ENCODE results near the gene BRD7. TPM values are rescaled to one million over a fixed set of nuclear protein-coding genes. Genes with fewer than 3 reads are reported as not detected.

The BRD7 gene
- total and polyA plus RNA-seq, 7 experiments from 2014 or later = 34.5 to 91.1 (median 84.4) TPM

DNA sequence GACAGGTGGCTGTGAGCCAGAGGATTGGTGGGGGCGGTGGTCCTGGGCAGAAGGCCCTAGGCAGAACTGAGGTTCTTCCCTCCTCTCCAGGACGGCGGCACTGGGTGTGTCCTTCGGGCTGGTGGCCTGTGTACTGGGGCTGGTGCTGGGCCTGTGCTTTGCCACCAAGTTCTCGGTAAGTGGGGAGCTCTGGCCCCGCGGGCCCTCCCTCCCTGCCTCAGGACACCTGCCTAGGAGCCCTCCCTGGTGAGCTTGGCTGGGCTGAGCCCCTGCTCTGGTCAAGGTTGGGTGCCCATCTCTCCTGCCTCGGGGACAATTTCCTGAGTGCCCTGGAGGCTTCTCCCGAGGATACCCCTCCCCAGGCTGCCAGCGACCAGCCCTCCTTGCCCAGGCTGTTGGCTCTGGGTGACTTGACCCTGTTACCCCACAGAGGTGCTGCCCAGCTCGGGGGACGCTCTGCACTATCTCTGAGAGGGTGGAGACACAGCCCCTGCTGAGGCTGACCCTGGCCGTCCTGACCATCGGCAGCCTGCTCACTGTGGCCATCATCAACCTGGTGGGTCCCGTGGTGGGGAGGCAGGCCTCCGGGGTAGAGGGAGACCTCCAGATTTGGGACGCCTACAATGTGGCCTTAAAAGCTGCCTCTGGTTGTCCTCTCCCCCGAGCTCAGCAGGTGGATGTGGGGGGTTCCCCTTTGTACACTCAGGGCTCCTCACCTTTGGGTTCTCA lies 60.4 kb downstream of the BRD7 start:
- Histone ChIP-seq H3K27ac (ENCODE audit: low read depth, low read length) (no peak overlapping the region), H3K9me3 (ENCODE audit: control insufficient read depth in 2 of 3, low read length in 3 of 3) (no peaks in the 10 kb centered on the region), H3K4me3 (ENCODE audit: low read length) (no peak overlapping the region), H3K36me3 (ENCODE audit: control insufficient read depth in 2 of 3, insufficient read depth in 3 of 3, low read length in 3 of 3) (peaks cover 3 to 97% (median 3%) of the 10 kb centered on the region in 3 experiments), H3K4me1 (ENCODE audit: control insufficient read depth in 2 of 2, insufficient read depth in 2 of 2, low read length in 2 of 2) (no peaks in the 10 kb centered on the region), H3K27me3 (ENCODE audit: control insufficient read depth in 2 of 2, insufficient read depth in 2 of 2, low read length in 2 of 2) (no peaks in the 10 kb centered on the region)
- Mint-ChIP-seq H3K27me3 (no peaks in the 10 kb centered on the region), H3K36me3 (peaks cover 0 to 19% (median 12%) of the 10 kb centered on the region in 5 donors), H3K27ac (peak overlapping the region in 3 of 9 donors; percentile 43 to 82 (median 70)), H3K4me3 (no peak overlapping the region), H3K4me1 (peaks cover 9 to 21% (median 13%) of the 10 kb centered on the region in 7 donors), H3K9me3 (no peaks in the 10 kb centered on the region)
- ATAC-seq (no peak), DNase-seq (peak in 2 of 9 donors; percentile 4 to 7)
- CTCF ChIA-PET = interaction anchor here (1.7 kb wide), 1 partner anchor 14 kb away, joined by 6 read pairs; no protein-coding TSS in a partner anchor
- intact Hi-C loops (cut with micrococcal nuclease) = no loop called here
- POLR2A ChIA-PET = interaction anchor here (1.8 kb wide), 1 partner anchor 14 kb away, joined by 4 read pairs; no protein-coding TSS in a partner anchor

DNA sequence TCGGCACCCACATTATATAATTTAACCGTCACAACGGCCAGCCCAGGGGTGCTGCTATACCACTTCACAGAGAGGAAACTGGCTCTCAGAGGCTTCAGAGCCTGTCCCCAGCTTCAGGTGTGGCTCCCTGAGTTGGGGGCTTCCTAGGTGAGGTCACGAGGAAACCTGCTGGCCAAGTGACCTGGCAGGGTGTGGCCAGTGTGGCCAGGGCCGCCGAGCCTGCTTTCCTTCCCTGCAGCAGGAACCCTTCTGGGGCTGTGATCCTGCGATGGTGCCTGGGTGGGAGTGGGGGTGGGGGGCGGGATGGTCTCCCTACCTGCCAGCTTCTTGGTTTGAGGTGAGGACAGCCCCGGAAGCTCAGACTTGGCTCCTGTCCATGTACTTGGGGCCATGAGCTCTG lies 62.5 kb downstream of the BRD7 start:
- CTCF ChIA-PET = interaction anchor here (1.2 kb wide), 1 partner anchor 32 kb away, joined by 4 read pairs; no protein-coding TSS in a partner anchor
- no peak overlapping the region for H3K4me3 ChIP-seq (ENCODE audit: low read length)
- H3K27ac ChIP-seq (ENCODE audit: low read depth, low read length) = no peak overlapping the region
- H3K36me3 Mint-ChIP-seq = peaks cover 0 to 21% (median 7%) of the 10 kb centered on the region in 5 donors
- POLR2A ChIA-PET = interaction anchor here (0.7 to 1.1 kb wide), 3 partner anchors 31 to 361 kb away, joined by 3 read pairs; no protein-coding TSS in a partner anchor
- H3K9me3 ChIP-seq (ENCODE audit: control insufficient read depth in 2 of 3, low read length in 3 of 3) = no peaks in the 10 kb centered on the region
- H3K27me3 ChIP-seq (ENCODE audit: control insufficient read depth in 2 of 2, insufficient read depth in 2 of 2, low read length in 2 of 2) = no peaks in the 10 kb centered on the region
- no peaks in the 10 kb centered on the region for H3K4me1 ChIP-seq (ENCODE audit: control insufficient read depth in 2 of 2, insufficient read depth in 2 of 2, low read length in 2 of 2)
- no peaks in the 10 kb centered on the region for H3K27me3 Mint-ChIP-seq
- H3K27ac Mint-ChIP-seq = peak overlapping the region in 6 of 9 donors; percentile 32 to 67 (median 50)
- H3K4me1 Mint-ChIP-seq = peaks cover 0 to 8% (median 5%) of the 10 kb centered on the region in 7 donors
- no peak for ATAC-seq
- H3K36me3 ChIP-seq (ENCODE audit: control insufficient read depth in 2 of 3, insufficient read depth in 3 of 3, low read length in 3 of 3) = peaks cover 0 to 97% (median 3%) of the 10 kb centered on the region in 3 experiments
- peak in 2 of 9 donors; percentile 0 to 16 for DNase-seq
- intact Hi-C loops (cut with micrococcal nuclease) = no loop called here
- H3K4me3 Mint-ChIP-seq = no peak overlapping the region
- no peaks in the 10 kb centered on the region for H3K9me3 Mint-ChIP-seq

DNA sequence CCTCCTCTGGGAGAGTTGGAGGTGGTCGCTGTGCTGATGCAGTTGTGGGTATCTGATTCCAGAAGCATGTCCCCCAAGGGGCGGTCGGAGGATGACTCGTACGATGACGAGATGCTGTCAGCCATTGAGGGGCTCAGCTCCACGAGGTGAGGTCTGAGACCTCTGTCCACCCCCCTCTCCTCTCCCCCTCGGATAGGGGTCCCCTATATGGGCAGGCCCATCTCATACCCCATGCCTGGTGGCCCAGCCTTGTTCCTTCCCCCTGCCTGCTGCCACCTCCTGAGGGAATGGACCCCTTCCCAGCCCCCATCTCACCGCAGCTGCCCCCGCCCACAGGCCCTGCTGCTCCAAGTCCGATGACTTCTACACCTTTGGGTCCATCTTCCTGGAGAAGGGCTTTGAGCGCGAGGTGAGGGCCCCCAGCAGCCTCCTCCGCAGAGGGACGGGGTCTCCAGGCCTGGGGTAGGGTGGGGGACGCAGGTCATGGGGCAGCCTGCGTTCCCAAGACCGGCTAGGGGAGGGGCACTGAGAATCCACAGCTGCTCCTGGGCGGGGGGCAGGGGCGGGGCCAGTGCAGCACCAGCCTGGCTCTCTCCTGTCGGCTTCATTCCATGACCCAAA lies 63.2 kb downstream of the BRD7 start:
- no peak overlapping the region for H3K27ac ChIP-seq (ENCODE audit: low read depth, low read length)
- ChIA-PET POLR2A (interaction anchor here (1.1 kb wide), 1 partner anchor 32 kb away, joined by 3 read pairs; no protein-coding TSS in a partner anchor), CTCF (interaction anchor here (1.2 kb wide), 1 partner anchor 31 kb away, joined by 4 read pairs; no protein-coding TSS in a partner anchor)
- intact Hi-C loops (cut with micrococcal nuclease) = no loop called here
- H3K36me3 Mint-ChIP-seq = peaks cover 0 to 21% (median 7%) of the 10 kb centered on the region in 5 donors
- no peaks in the 10 kb centered on the region for H3K27me3 Mint-ChIP-seq
- H3K27ac Mint-ChIP-seq = peak overlapping the region in 1 of 9 donors; percentile 66
- no peak overlapping the region for H3K4me3 Mint-ChIP-seq
- no peaks in the 10 kb centered on the region for H3K9me3 ChIP-seq (ENCODE audit: control insufficient read depth in 2 of 3, low read length in 3 of 3)
- H3K36me3 ChIP-seq (ENCODE audit: control insufficient read depth in 2 of 3, insufficient read depth in 3 of 3, low read length in 3 of 3) = peaks cover 0 to 97% (median 4%) of the 10 kb centered on the region in 3 experiments
- peak in 1 of 9 donors; percentile 8 for DNase-seq
- H3K4me3 ChIP-seq (ENCODE audit: low read length) = no peak overlapping the region
- ATAC-seq = no peak
- H3K4me1 Mint-ChIP-seq = peaks cover 0 to 8% (median 5%) of the 10 kb centered on the region in 7 donors
- no peaks in the 10 kb centered on the region for H3K27me3 ChIP-seq (ENCODE audit: control insufficient read depth in 2 of 2, insufficient read depth in 2 of 2, low read length in 2 of 2)
- no peaks in the 10 kb centered on the region for H3K9me3 Mint-ChIP-seq
- H3K4me1 ChIP-seq (ENCODE audit: control insufficient read depth in 2 of 2, insufficient read depth in 2 of 2, low read length in 2 of 2) = no peaks in the 10 kb centered on the region

DNA sequence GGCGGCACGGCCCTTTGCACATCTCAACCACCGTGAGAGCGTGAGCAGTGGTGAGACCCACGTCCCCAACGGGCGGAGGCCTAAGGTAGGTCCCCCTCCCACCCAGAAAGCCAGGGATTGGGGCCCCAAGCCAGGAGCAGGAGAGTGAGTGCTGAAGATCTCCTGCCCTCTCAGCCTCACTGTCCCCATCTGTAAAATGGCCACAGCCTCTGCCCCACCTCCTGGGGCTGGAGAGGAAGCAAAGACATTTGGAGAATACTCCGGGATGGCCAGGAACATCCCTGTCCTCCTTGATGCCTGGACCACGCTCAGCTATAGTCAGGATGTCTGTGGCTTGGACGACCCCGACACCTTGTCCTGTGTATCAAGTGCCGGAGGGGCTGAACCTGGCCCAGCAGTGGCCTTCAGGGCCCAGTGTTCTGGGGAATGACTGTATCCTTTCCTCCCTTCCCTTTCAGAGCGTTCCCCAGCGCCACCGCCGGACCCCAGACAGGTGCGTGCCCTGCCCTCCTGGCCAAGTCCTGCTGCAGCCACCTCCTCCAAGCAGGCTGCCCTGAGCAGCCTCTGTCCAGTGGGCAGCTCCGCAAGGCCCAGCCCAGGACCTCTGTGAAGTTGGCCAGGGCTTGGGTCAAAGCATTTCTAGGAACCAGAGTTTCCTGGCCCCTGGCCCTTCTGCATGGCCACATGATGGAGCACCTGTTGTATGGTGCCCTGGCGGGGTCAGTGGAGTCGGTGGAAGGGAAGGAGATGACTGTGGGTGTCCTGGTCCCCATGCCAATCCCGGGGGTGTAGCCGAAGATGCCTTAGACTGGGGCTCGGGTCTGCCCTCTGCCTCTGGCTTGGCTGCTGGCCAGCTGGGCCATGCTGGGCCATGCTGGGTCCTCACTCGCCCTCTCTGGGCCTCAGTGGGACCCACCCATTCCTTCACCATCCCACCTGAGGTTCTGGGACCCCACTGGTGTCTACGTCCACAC lies 64.0 kb downstream of the BRD7 start:
- H3K4me1 Mint-ChIP-seq = peaks cover 0 to 3% (median 0%) of the 10 kb centered on the region in 7 donors
- H3K4me3 Mint-ChIP-seq = no peak overlapping the region
- intact Hi-C loops (cut with micrococcal nuclease) = no loop called here
- peaks cover 0 to 15% (median 3%) of the 10 kb centered on the region in 5 donors for H3K36me3 Mint-ChIP-seq
- DNase-seq (peak in 1 of 9 donors; percentile 4), ATAC-seq (no peak)
- H3K27ac Mint-ChIP-seq = peak overlapping the region in 3 of 9 donors; percentile 8 to 20 (median 9)
- no peaks in the 10 kb centered on the region for H3K27me3 ChIP-seq (ENCODE audit: control insufficient read depth in 2 of 2, insufficient read depth in 2 of 2, low read length in 2 of 2)
- H3K9me3 ChIP-seq (ENCODE audit: control insufficient read depth in 2 of 3, low read length in 3 of 3) = no peaks in the 10 kb centered on the region
- H3K4me1 ChIP-seq (ENCODE audit: control insufficient read depth in 2 of 2, insufficient read depth in 2 of 2, low read length in 2 of 2) = no peaks in the 10 kb centered on the region
- no peak overlapping the region for H3K4me3 ChIP-seq (ENCODE audit: low read length)
- H3K27ac ChIP-seq (ENCODE audit: low read depth, low read length) = no peak overlapping the region
- ChIA-PET CTCF (interaction anchor here (1.2 kb wide), 1 partner anchor 30 kb away, joined by 4 read pairs; no protein-coding TSS in a partner anchor), POLR2A (interaction anchor here (0.5 kb wide), 1 partner anchor 26 kb away, joined by 5 read pairs; no protein-coding TSS in a partner anchor)
- H3K27me3 Mint-ChIP-seq = no peaks in the 10 kb centered on the region
- no peaks in the 10 kb centered on the region for H3K9me3 Mint-ChIP-seq
- peaks cover 0 to 95% (median 6%) of the 10 kb centered on the region in 3 experiments for H3K36me3 ChIP-seq (ENCODE audit: control insufficient read depth in 2 of 3, insufficient read depth in 3 of 3, low read length in 3 of 3)

DNA sequence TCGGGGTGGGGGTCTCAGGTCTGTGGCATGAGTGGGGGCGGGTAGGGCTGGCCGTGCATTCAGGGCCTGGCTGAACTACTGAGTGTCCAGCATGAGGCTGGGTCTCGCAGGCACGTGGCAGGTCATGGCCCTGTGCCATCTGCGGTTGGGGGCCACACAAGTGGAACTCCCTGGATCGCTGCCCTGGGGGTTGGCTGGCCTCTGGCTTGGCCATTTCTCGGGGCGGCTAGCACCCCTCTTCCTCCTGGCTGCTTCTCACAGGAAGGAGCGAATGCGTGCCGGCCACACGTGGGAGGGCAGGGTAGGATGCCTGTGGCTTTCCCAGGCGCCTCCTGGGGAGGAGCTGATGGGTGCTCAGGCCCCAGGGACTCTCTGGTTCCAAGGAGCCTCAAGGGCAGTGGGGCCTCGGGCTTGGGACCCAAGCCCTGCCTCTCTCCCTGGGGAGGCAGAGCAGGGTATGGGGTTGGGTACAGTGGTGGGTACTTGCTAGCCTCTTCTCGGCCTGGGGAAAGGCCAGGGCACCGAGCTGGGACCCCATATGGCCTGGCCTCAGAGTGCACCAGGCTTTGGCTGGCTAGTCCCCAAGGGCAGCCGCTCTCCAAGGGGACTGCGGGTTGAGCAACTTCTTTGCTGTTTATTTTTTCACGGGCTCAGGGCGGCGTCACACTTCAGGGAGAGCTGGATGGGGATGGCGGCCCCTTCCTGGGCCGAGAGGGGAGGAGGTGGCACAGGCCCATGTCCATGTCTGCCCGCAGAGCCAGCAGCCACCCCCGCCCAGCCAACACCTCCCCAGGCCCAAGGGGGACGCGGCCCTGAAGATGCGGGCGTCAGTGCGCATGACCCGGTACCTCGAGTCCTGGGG lies 65.0 kb downstream of the BRD7 start:
- H3K4me1 ChIP-seq (ENCODE audit: control insufficient read depth in 2 of 2, insufficient read depth in 2 of 2, low read length in 2 of 2) = no peaks in the 10 kb centered on the region
- no peak overlapping the region for H3K4me3 Mint-ChIP-seq
- H3K4me1 Mint-ChIP-seq = peaks cover 0 to 3% (median 0%) of the 10 kb centered on the region in 7 donors
- no peak overlapping the region for H3K27ac ChIP-seq (ENCODE audit: low read depth, low read length)
- H3K36me3 Mint-ChIP-seq = peaks cover 0 to 13% (median 3%) of the 10 kb centered on the region in 5 donors
- no peak overlapping the region for H3K4me3 ChIP-seq (ENCODE audit: low read length)
- no peaks in the 10 kb centered on the region for H3K27me3 ChIP-seq (ENCODE audit: control insufficient read depth in 2 of 2, insufficient read depth in 2 of 2, low read length in 2 of 2)
- CTCF ChIA-PET = no interaction called here
- H3K9me3 Mint-ChIP-seq = no peaks in the 10 kb centered on the region
- POLR2A ChIA-PET = no interaction called here
- intact Hi-C loops (cut with micrococcal nuclease) = no loop called here
- peak in 1 of 9 donors; percentile 2 for DNase-seq
- peak overlapping the region in 3 of 9 donors; percentile 51 to 81 (median 62) for H3K27ac Mint-ChIP-seq
- no peaks in the 10 kb centered on the region for H3K27me3 Mint-ChIP-seq
- ATAC-seq = no peak
- no peaks in the 10 kb centered on the region for H3K9me3 ChIP-seq (ENCODE audit: control insufficient read depth in 2 of 3, low read length in 3 of 3)
- peaks cover 0 to 95% (median 10%) of the 10 kb centered on the region in 3 experiments for H3K36me3 ChIP-seq (ENCODE audit: control insufficient read depth in 2 of 3, insufficient read depth in 3 of 3, low read length in 3 of 3)
